GM23338 (cell line): Measurements from ENCODE around the gene SNHG17. TPM values are rescaled to one million over a fixed set of nuclear protein-coding genes. Genes with fewer than 3 reads are reported as not detected.
A peak's percentile ranks its signal among the peaks of the same experiment; 100 is the strongest.
"Not testable (repeated sequence)": the region's sequence is repeated elsewhere in the genome, so short reads cannot be mapped to it uniquely, and the experiment has no call there.

Source experiments
- ATAC-seq: fragments of 200-7000 bp; cut with Tn5 transposase; 3 replicates; pipeline ENCODE4 v1.9.1; 2020
- DNase-seq: peaks from one replicate; pipeline ENCODE4 v3.0.0-alpha.2; 2015; ENCODE audit warnings: low spot score
- H2AFZ ChIP-seq: fragments of 200-600 bp; sonication (generic); 2 replicates; pipeline ENCODE4 v1.8.0; 2016; ENCODE audit warnings: antibody characterized with exemption, mild to moderate bottlenecking, moderate library complexity
- H3F3A ChIP-seq: fragments of 200-600 bp; sonication (generic); replicated peaks from 2 replicates; pipeline ENCODE4 v1.8.0; 2017; ENCODE audit warnings: antibody characterized with exemption, mixed run types, low read depth
- H3K27ac ChIP-seq: fragments of 200-600 bp; sonication (generic); 2 replicates; pipeline ENCODE4 v1.6.1; 2016; ENCODE audit warnings: low read depth
- H3K27me3 ChIP-seq: fragments of 200-600 bp; sonication (generic); 2 replicates; pipeline ENCODE4 v1.8.0; 2016; ENCODE audit warnings: mild to moderate bottlenecking, mixed run types, moderate library complexity; ENCODE audit not compliant: insufficient read depth
- H3K36me3 ChIP-seq: fragments of 200-600 bp; sonication (generic); 2 replicates; pipeline ENCODE4 v1.8.0; 2016; ENCODE audit warnings: mild to moderate bottlenecking; ENCODE audit not compliant: insufficient read depth
- H3K4me1 ChIP-seq: fragments of 200-600 bp; sonication (generic); 2 replicates; pipeline ENCODE4 v1.8.0; 2016; ENCODE audit warnings: mild to moderate bottlenecking, moderate library complexity; ENCODE audit not compliant: insufficient read depth
- H3K4me2 ChIP-seq: fragments of 200-600 bp; sonication (generic); 2 replicates; pipeline ENCODE4 v1.7.1; 2017; ENCODE audit warnings: mixed run types
- H3K4me3 ChIP-seq: fragments of 200-600 bp; sonication (generic); 2 replicates; pipeline ENCODE4 v1.6.1; 2016; ENCODE audit warnings: mixed run types
- H3K79me2 ChIP-seq: fragments of 200-600 bp; sonication (generic); replicated peaks from 2 replicates; pipeline ENCODE4 v1.8.0; 2017; ENCODE audit warnings: mild to moderate bottlenecking; ENCODE audit not compliant: insufficient read depth
- H3K9me2 ChIP-seq: fragments of 200-600 bp; sonication (generic); 2 replicates; pipeline ENCODE4 v1.8.0; 2017; ENCODE audit not compliant: insufficient read depth
- H4K20me1 ChIP-seq: fragments of 200-600 bp; sonication (generic); replicated peaks from 2 replicates; pipeline ENCODE4 v1.8.0; 2017; ENCODE audit warnings: mild to moderate bottlenecking; ENCODE audit not compliant: insufficient read depth
- H3K27ac Mint-ChIP-seq: 2 replicates; pipeline ENCODE4 v1.8.0; 2020; ENCODE audit warnings: inconsistent platforms, mild to moderate bottlenecking, moderate library complexity, mixed read lengths
- H3K27me3 Mint-ChIP-seq: 3 replicates; pipeline ENCODE4 v1.8.0; 2022; ENCODE audit warnings: low read depth, mild to moderate bottlenecking, moderate library complexity, mixed read lengths, inconsistent platforms; ENCODE audit not compliant: insufficient read depth, poor library complexity
- H3K36me3 Mint-ChIP-seq: 3 replicates; pipeline ENCODE4 v1.8.0; 2021; ENCODE audit warnings: low read depth, mild to moderate bottlenecking, inconsistent platforms, moderate library complexity, mixed read lengths
- H3K4me1 Mint-ChIP-seq: 3 replicates; pipeline ENCODE4 v1.8.0; 2020; ENCODE audit warnings: mild to moderate bottlenecking, inconsistent platforms, mixed read lengths
- H3K4me3 Mint-ChIP-seq: 3 replicates; pipeline ENCODE4 v1.8.0; 2021; ENCODE audit warnings: moderate library complexity, mild to moderate bottlenecking, inconsistent platforms, mixed read lengths
- H3K9me3 Mint-ChIP-seq: 3 replicates; pipeline ENCODE4 v1.8.0; 2020; ENCODE audit warnings: moderate library complexity, mild to moderate bottlenecking, inconsistent platforms, mixed read lengths
- CREB1 ChIP-seq: fragments of 250-450 bp; sonication (Bioruptor Pico); IDR thresholded peaks from 2 replicates; pipeline ENCODE4 v1.5.0; 2020; ENCODE audit warnings: low read depth, mild to moderate bottlenecking, moderate library complexity
- EZH2 ChIP-seq: fragments of 200-600 bp; sonication (generic); IDR thresholded peaks from one replicate; pipeline ENCODE4 v1.8.0; 2017; ENCODE audit warnings: antibody characterized with exemption, mild to moderate bottlenecking, low read depth; ENCODE audit not compliant: unreplicated experiment
- JUNB ChIP-seq: IDR thresholded peaks from one replicate; pipeline ENCODE4 v1.6.1; 2016; ENCODE audit warnings: antibody characterized with exemption; ENCODE audit not compliant: unreplicated experiment
- NANOG ChIP-seq: IDR thresholded peaks from 2 replicates; pipeline ENCODE4 v1.6.1; 2016; ENCODE audit warnings: antibody characterized with exemption, borderline replicate concordance
- STAT1 ChIP-seq: IDR thresholded peaks from one replicate; pipeline ENCODE4 v1.6.1; 2016; ENCODE audit warnings: antibody characterized with exemption; ENCODE audit not compliant: unreplicated experiment
- polyA plus RNA-seq: library from polyadenylated mRNA; unstranded; fragments of >200 nt; fragmentation: Nextera tagmentation; extraction: Ambion mirVana; gene quantifications from 2 replicates; pipeline ENCODE4 v1.2.1, GENCODE V29; 2016
- total RNA-seq: library from RNA; depleted of rRNA; stranded (reverse); fragments of >200 nt; shearing (Covaris generic); gene quantifications from 2 replicates; pipeline ENCODE4 v1.2.3, GENCODE V29; 2014
- TF ChIP-seq, protein P1 (sequence below): IDR thresholded peaks from 2 replicates; pipeline ENCODE4 v1.6.1; 2016; ENCODE audit warnings: antibody characterized with exemption
- TF ChIP-seq, protein P2 (sequence below): fragments of 250-450 bp; sonication (Bioruptor Pico); IDR thresholded peaks from 2 replicates; pipeline ENCODE4 v1.5.0; 2020; ENCODE audit warnings: mild to moderate bottlenecking, moderate library complexity
- TF ChIP-seq, protein P3 (sequence below): IDR thresholded peaks from one replicate; pipeline ENCODE4 v1.6.1; 2018; ENCODE audit warnings: antibody characterized with exemption; ENCODE audit not compliant: unreplicated experiment

Gene SNHG17
- total and polyA plus RNA-seq, 2 experiments from 2014 or later: 25.4 to 76.1 TPM

GRCh38 chr20:38433304-38433972 lies 1.7 kb downstream of the SNHG17 start (continued):
- TF ChIP-seq EZH2: no peak

DNA sequence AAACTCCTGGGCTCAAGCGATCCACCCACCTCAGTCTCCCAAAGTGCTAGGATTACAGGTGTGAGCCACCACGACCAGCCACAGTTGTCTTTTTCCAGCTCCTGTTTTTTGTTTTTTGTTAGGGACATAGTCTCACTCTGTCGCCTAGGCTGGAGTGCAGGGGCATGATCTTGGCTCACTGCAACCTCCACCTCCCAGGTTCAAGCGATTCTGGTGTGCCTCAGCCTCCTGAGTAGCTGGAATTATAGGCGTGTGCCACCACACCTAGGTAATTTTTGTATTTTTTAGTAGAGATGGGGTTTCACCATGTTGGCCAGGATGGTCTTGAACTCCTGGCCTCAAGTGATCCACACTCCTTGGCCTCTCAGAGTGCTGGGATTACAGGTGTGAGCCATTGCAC lies 2.3 kb downstream of the SNHG17 start:
- peaks cover 60% of the 10 kb centered on the region for H3K36me3 ChIP-seq
- not testable (repeated sequence) for H3K27ac Mint-ChIP-seq, H3K27ac ChIP-seq, H2AFZ ChIP-seq, ATAC-seq, H3F3A ChIP-seq, H3K27me3 ChIP-seq, H3K9me2 ChIP-seq, DNase-seq, H3K4me1 ChIP-seq, H3K9me3 Mint-ChIP-seq
- H3K27me3 Mint-ChIP-seq: peaks cover 30% of the 10 kb centered on the region
- H4K20me1 ChIP-seq: peaks cover 34% of the 10 kb centered on the region
- H3K4me3 Mint-ChIP-seq: peak overlapping the region; percentile 97
- H3K36me3 Mint-ChIP-seq: peaks cover 72% of the 10 kb centered on the region
- H3K4me2 ChIP-seq: peak overlapping the region; percentile 100
- H3K4me3 ChIP-seq: peak overlapping the region; percentile 99; the same call in 1 of the 2 replicates
- H3K4me1 Mint-ChIP-seq: peaks cover 24% of the 10 kb centered on the region
- peaks cover 72% of the 10 kb centered on the region for H3K79me2 ChIP-seq

DNA sequence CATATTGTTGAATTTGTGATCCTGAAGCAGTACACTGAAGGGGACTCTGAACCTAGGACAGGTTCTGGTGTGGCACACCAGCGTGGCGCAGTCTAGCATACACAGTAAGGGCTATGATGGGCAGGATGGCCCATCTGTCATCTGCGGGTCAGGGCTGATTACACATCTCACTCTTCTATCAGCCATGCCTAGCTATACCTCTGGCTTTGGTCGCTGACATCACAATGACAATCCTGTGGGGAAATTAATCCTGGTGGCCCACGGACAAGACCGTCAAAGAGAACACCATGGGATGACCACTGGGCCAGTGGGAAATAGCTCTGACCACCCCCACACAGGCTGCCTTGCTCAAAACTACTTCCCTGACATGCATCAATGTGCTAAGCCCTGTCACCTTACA lies 2.8 kb downstream of the SNHG17 start:
- peak overlapping the region; percentile 97 for H3K4me3 Mint-ChIP-seq
- peaks cover 78% of the 10 kb centered on the region for H3K36me3 Mint-ChIP-seq
- Histone ChIP-seq H4K20me1 (peaks cover 38% of the 10 kb centered on the region), H3F3A (peaks cover 7% of the 10 kb centered on the region; the same call in 1 of the 2 replicates), H3K36me3 (peaks cover 65% of the 10 kb centered on the region), H3K4me3 (peak overlapping the region; percentile 99; the same call in 1 of the 2 replicates), H3K27me3 (no peaks in the 10 kb centered on the region), H3K4me2 (peak overlapping the region; percentile 26; the same call in 1 of the 2 replicates), H3K27ac (no peak overlapping the region), H3K9me2 (no peaks in the 10 kb centered on the region), H3K4me1 (peaks cover 6% of the 10 kb centered on the region; the same call in 1 of the 2 replicates), H3K79me2 (peaks cover 78% of the 10 kb centered on the region), H2AFZ (no peak overlapping the region)
- H3K4me1 Mint-ChIP-seq: peaks cover 22% of the 10 kb centered on the region
- ATAC-seq (no peak), DNase-seq (no peak)
- H3K9me3 Mint-ChIP-seq: peaks cover 6% of the 10 kb centered on the region; the same call in 2 of the 3 replicates
- H3K27me3 Mint-ChIP-seq: peaks cover 30% of the 10 kb centered on the region
- no peak overlapping the region for H3K27ac Mint-ChIP-seq
- TF ChIP-seq CREB1 (CRISPR knock-in tag) (no peak), EZH2 (no peak), NANOG (no peak), STAT1 (no peak), JUNB (no peak)
- TF ChIP-seq, protein P1, sequence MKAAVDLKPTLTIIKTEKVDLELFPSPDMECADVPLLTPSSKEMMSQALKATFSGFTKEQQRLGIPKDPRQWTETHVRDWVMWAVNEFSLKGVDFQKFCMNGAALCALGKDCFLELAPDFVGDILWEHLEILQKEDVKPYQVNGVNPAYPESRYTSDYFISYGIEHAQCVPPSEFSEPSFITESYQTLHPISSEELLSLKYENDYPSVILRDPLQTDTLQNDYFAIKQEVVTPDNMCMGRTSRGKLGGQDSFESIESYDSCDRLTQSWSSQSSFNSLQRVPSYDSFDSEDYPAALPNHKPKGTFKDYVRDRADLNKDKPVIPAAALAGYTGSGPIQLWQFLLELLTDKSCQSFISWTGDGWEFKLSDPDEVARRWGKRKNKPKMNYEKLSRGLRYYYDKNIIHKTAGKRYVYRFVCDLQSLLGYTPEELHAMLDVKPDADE: no peak
- TF ChIP-seq, protein P2, sequence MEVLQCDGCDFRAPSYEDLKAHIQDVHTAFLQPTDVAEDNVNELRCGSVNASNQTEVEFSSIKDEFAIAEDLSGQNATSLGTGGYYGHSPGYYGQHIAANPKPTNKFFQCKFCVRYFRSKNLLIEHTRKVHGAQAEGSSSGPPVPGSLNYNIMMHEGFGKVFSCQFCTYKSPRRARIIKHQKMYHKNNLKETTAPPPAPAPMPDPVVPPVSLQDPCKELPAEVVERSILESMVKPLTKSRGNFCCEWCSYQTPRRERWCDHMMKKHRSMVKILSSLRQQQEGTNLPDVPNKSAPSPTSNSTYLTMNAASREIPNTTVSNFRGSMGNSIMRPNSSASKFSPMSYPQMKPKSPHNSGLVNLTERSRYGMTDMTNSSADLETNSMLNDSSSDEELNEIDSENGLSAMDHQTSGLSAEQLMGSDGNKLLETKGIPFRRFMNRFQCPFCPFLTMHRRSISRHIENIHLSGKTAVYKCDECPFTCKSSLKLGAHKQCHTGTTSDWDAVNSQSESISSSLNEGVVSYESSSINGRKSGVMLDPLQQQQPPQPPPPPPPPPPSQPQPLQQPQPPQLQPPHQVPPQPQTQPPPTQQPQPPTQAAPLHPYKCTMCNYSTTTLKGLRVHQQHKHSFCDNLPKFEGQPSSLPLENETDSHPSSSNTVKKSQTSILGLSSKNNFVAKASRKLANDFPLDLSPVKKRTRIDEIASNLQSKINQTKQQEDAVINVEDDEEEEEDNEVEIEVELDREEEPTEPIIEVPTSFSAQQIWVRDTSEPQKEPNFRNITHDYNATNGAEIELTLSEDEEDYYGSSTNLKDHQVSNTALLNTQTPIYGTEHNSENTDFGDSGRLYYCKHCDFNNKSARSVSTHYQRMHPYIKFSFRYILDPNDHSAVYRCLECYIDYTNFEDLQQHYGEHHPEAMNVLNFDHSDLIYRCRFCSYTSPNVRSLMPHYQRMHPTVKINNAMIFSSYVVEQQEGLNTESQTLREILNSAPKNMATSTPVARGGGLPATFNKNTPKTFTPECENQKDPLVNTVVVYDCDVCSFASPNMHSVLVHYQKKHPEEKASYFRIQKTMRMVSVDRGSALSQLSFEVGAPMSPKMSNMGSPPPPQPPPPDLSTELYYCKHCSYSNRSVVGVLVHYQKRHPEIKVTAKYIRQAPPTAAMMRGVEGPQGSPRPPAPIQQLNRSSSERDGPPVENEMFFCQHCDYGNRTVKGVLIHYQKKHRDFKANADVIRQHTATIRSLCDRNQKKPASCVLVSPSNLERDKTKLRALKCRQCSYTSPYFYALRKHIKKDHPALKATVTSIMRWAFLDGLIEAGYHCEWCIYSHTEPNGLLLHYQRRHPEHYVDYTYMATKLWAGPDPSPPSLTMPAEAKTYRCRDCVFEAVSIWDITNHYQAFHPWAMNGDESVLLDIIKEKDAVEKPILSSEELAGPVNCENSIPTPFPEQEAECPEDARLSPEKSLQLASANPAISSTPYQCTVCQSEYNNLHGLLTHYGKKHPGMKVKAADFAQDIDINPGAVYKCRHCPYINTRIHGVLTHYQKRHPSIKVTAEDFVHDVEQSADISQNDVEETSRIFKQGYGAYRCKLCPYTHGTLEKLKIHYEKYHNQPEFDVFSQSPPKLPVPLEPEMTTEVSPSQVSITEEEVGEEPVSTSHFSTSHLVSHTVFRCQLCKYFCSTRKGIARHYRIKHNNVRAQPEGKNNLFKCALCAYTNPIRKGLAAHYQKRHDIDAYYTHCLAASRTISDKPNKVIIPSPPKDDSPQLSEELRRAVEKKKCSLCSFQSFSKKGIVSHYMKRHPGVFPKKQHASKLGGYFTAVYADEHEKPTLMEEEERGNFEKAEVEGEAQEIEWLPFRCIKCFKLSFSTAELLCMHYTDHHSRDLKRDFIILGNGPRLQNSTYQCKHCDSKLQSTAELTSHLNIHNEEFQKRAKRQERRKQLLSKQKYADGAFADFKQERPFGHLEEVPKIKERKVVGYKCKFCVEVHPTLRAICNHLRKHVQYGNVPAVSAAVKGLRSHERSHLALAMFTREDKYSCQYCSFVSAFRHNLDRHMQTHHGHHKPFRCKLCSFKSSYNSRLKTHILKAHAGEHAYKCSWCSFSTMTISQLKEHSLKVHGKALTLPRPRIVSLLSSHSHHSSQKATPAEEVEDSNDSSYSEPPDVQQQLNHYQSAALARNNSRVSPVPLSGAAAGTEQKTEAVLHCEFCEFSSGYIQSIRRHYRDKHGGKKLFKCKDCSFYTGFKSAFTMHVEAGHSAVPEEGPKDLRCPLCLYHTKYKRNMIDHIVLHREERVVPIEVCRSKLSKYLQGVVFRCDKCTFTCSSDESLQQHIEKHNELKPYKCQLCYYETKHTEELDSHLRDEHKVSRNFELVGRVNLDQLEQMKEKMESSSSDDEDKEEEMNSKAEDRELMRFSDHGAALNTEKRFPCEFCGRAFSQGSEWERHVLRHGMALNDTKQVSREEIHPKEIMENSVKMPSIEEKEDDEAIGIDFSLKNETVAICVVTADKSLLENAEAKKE (CRISPR knock-in tag): no peak
- TF ChIP-seq, protein P3, sequence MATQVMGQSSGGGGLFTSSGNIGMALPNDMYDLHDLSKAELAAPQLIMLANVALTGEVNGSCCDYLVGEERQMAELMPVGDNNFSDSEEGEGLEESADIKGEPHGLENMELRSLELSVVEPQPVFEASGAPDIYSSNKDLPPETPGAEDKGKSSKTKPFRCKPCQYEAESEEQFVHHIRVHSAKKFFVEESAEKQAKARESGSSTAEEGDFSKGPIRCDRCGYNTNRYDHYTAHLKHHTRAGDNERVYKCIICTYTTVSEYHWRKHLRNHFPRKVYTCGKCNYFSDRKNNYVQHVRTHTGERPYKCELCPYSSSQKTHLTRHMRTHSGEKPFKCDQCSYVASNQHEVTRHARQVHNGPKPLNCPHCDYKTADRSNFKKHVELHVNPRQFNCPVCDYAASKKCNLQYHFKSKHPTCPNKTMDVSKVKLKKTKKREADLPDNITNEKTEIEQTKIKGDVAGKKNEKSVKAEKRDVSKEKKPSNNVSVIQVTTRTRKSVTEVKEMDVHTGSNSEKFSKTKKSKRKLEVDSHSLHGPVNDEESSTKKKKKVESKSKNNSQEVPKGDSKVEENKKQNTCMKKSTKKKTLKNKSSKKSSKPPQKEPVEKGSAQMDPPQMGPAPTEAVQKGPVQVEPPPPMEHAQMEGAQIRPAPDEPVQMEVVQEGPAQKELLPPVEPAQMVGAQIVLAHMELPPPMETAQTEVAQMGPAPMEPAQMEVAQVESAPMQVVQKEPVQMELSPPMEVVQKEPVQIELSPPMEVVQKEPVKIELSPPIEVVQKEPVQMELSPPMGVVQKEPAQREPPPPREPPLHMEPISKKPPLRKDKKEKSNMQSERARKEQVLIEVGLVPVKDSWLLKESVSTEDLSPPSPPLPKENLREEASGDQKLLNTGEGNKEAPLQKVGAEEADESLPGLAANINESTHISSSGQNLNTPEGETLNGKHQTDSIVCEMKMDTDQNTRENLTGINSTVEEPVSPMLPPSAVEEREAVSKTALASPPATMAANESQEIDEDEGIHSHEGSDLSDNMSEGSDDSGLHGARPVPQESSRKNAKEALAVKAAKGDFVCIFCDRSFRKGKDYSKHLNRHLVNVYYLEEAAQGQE: no peak
